ENCODE results near the gene DNAJA3. TPM values are rescaled to one million over a fixed set of nuclear protein-coding genes. Genes with fewer than 3 reads are reported as not detected.

DNAJA3 gene
- total RNA-seq, 4 donors from 2014 or later = 40.6 to 51.2 (median 45.9) TPM

- WGBS = 84% methylated on average over 5 of the region's 5 CpGs
- Histone ChIP-seq H3K36me3 (peaks cover 15 to 93% (median 67%) of the 10 kb centered on the region in 4 donors), H3K27me3 (no peaks in the 10 kb centered on the region), H3K4me3 (no peak overlapping the region), H3K27ac (replicated peaks in 1 of 4) (no peak overlapping the region), H3K9me3 (no peaks in the 10 kb centered on the region), H3K4me1 (peaks cover 0 to 4% (median 0%) of the 10 kb centered on the region in 4 donors)
- TF ChIP-seq CTCF (IDR thresholded peaks at IDR 0.05) (no peak), POLR2AphosphoS5 (IDR thresholded peaks at IDR 0.05) (no peak), POLR2A (IDR thresholded peaks at IDR 0.05; ENCODE audit: low read depth) (no peak), EP300 (IDR thresholded peaks at IDR 0.05) (no peak)
- no peak for DNase-seq (ENCODE audit: extremely low spot score)
- intact Hi-C loops (cut with DNase I) = no loop called here
These were observed 35.2 kb downstream of the DNAJA3 start for GRCh38 chr16:4460936-4461249.

GRCh38 chr16:4461250-4462085, 35.8 kb downstream of the DNAJA3 start:
- no peak overlapping the region for H3K27ac ChIP-seq (replicated peaks in 1 of 4)
- no peaks in the 10 kb centered on the region for H3K9me3 ChIP-seq
- DNase-seq (ENCODE audit: extremely low spot score) = no peak
- intact Hi-C loops (cut with DNase I) = no loop called here
- no peaks in the 10 kb centered on the region for H3K27me3 ChIP-seq
- WGBS = 80% methylated on average over 10 of the region's 27 CpGs
- H3K4me1 ChIP-seq = peaks cover 0 to 4% (median 0%) of the 10 kb centered on the region in 4 donors
- H3K4me3 ChIP-seq = no peak overlapping the region
- peaks cover 13 to 93% (median 67%) of the 10 kb centered on the region in 4 donors for H3K36me3 ChIP-seq
- no peak for TF ChIP-seq POLR2AphosphoS5 (IDR thresholded peaks at IDR 0.05)
- TF ChIP-seq POLR2A (IDR thresholded peaks at IDR 0.05; ENCODE audit: low read depth) = no peak
- TF ChIP-seq EP300 (IDR thresholded peaks at IDR 0.05) = no peak
- no peak for TF ChIP-seq CTCF (IDR thresholded peaks at IDR 0.05)

- Histone ChIP-seq H3K4me3 (no peak overlapping the region), H3K27ac (replicated peaks in 1 of 4) (no peak overlapping the region), H3K4me1 (peaks cover 0 to 4% (median 0%) of the 10 kb centered on the region in 4 donors), H3K36me3 (peaks cover 12 to 92% (median 66%) of the 10 kb centered on the region in 4 donors), H3K9me3 (no peaks in the 10 kb centered on the region), H3K27me3 (no peaks in the 10 kb centered on the region)
- DNase-seq (ENCODE audit: extremely low spot score) = no peak
- WGBS = 82% methylated on average over 13 of the region's 22 CpGs
- intact Hi-C loops (cut with DNase I) = no loop called here
- no peak for TF ChIP-seq POLR2AphosphoS5 (IDR thresholded peaks at IDR 0.05)
- no peak for TF ChIP-seq EP300 (IDR thresholded peaks at IDR 0.05)
- TF ChIP-seq CTCF (IDR thresholded peaks at IDR 0.05) = no peak
- no peak for TF ChIP-seq POLR2A (IDR thresholded peaks at IDR 0.05; ENCODE audit: low read depth)
These were observed 38.0 kb downstream of the DNAJA3 start for GRCh38 chr16:4463522-4464163.

- H3K9me3 ChIP-seq = no peaks in the 10 kb centered on the region
- H3K27me3 ChIP-seq = no peaks in the 10 kb centered on the region
- H3K4me1 ChIP-seq = peaks cover 0 to 4% (median 0%) of the 10 kb centered on the region in 4 donors
- no peak for DNase-seq (ENCODE audit: extremely low spot score)
- H3K36me3 ChIP-seq = peaks cover 18 to 90% (median 63%) of the 10 kb centered on the region in 4 donors
- no peak for TF ChIP-seq CTCF (IDR thresholded peaks at IDR 0.05)
- no peak for TF ChIP-seq POLR2A (IDR thresholded peaks at IDR 0.05; ENCODE audit: low read depth)
- TF ChIP-seq POLR2AphosphoS5 (IDR thresholded peaks at IDR 0.05) = no peak
- no peak for TF ChIP-seq EP300 (IDR thresholded peaks at IDR 0.05)
- WGBS = 89% methylated on average over 20 of the region's 32 CpGs
- intact Hi-C loops (cut with DNase I) = no loop called here
- H3K27ac ChIP-seq (replicated peaks in 1 of 4) = no peak overlapping the region
- no peak overlapping the region for H3K4me3 ChIP-seq
These were observed 40.5 kb downstream of the DNAJA3 start for GRCh38 chr16:4465977-4466779.
